Spleen (tissue), 11 donors: ENCODE data around the gene DOCK2. TPM values are rescaled to one million over a fixed set of nuclear protein-coding genes. Genes with fewer than 3 reads are reported as not detected.

Experiments used
- DNase-seq: peaks from one replicate; pipeline ENCODE4 v3.0.0-alpha.2; 2020
- H3K27ac ChIP-seq, 8 donors: fragments of 200-600 bp; sonication (generic) in 7 of 8; 1 replicate in 4 of 8; 2 replicates in 4 of 8; pipeline versions ENCODE4 v1.5.0 to v1.8.0; 2016 to 2021; ENCODE audit warnings: inconsistent platforms in 4 of 8, mild to moderate bottlenecking in 4 of 8, moderate library complexity in 1 of 8
- H3K27me3 ChIP-seq, 7 donors: fragments of 200-600 bp; sonication (generic) in 6 of 7; replicated peaks in 1 of 7; 1 replicate in 4 of 7; 2 replicates in 3 of 7; pipeline versions ENCODE4 v1.5.0 to v1.8.0; 2016 to 2021; ENCODE audit warnings: inconsistent platforms in 3 of 7, mild to moderate bottlenecking in 1 of 7
- H3K36me3 ChIP-seq, 6 donors: fragments of 200-600 bp; sonication (generic) in 5 of 6; 1 replicate in 4 of 6; 2 replicates in 2 of 6; pipeline versions ENCODE4 v1.5.0 to v1.8.0; 2016 to 2021; ENCODE audit warnings: inconsistent platforms in 2 of 6
- H3K4me1 ChIP-seq, 6 donors: fragments of 200-600 bp; sonication (generic) in 5 of 6; 1 replicate in 3 of 6; 2 replicates in 3 of 6; pipeline versions ENCODE4 v1.5.0 to v1.8.0; 2016 to 2021; ENCODE audit warnings: inconsistent platforms in 3 of 6
- H3K4me3 ChIP-seq, 8 donors: fragments of 200-600 bp; sonication (generic) in 7 of 8; 1 replicate in 4 of 8; 2 replicates in 4 of 8; pipeline versions ENCODE4 v1.5.0 to v1.8.0; 2016 to 2021; ENCODE audit warnings: inconsistent platforms in 4 of 8, mild to moderate bottlenecking in 4 of 8, moderate library complexity in 2 of 8
- H3K9me3 ChIP-seq, 8 donors: fragments of 200-600 bp; sonication (generic) in 7 of 8; 1 replicate in 4 of 8; 2 replicates in 4 of 8; pipeline versions ENCODE4 v1.5.0 to v1.8.0; 2016 to 2021; ENCODE audit warnings: inconsistent platforms in 4 of 8
- POLR2A ChIP-seq, 3 donors: fragments of 450-650 bp; IDR thresholded peaks; one replicate each; pipeline ENCODE4 v1.5.1; 2017; ENCODE audit warnings: antibody characterized with exemption in 3 of 3, mild to moderate bottlenecking in 1 of 3
- POLR2AphosphoS5 ChIP-seq, 3 donors: sonication (generic); formaldehyde crosslinking; IDR thresholded peaks; one replicate each; pipeline ENCODE4 v1.5.1; 2017; ENCODE audit warnings: antibody characterized with exemption in 3 of 3
- WGBS, 5 donors: extraction: QIAGEN DNeasy Blood & Tissue Kit in 3 of 5; methylation state at CpG; one replicate each; pipeline versions ENCODE4 v1.1.5 to v1.1.7; 2013 to 2018; 5-methylcytosine and 5-hydroxymethylcytosine counted together
- intact Hi-C: fragments of 100-400 bp; cut with DNase I; formaldehyde crosslinking; loops from one replicate; pipeline ENCODE4 v1.15.0; 2023; ENCODE audit warnings: low total_unique reads
- polyA plus RNA-seq, 3 donors: library from polyadenylated mRNA; stranded (reverse); fragments of 200-250 nt; gene quantifications; one replicate each; pipeline ENCODE4 v1.2.1, GENCODE V29; 2013
- total RNA-seq, 7 donors: library from RNA; depleted of rRNA in 3 of 7; stranded (reverse); fragments of >200 nt in 3 of 7; fragmentation: NEBNext Ultra II Directional in 4 of 7; extraction: Animal tissue kit (Norgen Biotek cat#: 25700) in 4 of 7; gene quantifications; one replicate each; pipeline versions ENCODE4 v1.1.0 to v1.2.1, GENCODE V29; 2016 to 2021
- TF ChIP-seq, protein P1 (sequence below), 11 experiments: fragments of 200-600 bp in 7 of 11; fragments of 450-650 bp in 4 of 11; sonication (generic) in 4 of 11; IDR thresholded peaks in 8 of 11; conservative IDR thresholded peaks in 3 of 11; 1 replicate in 7 of 11; 2 replicates in 4 of 11; pipeline versions ENCODE4 v1.4.0 to v1.8.0; 2016 to 2021; ENCODE audit warnings: antibody characterized with exemption in 11 of 11, inconsistent platforms in 4 of 11, mild to moderate bottlenecking in 1 of 11
- donor health status: healthy with polysubstance abuse.
- donor health status: DM: no; HTN: no; CAD: no; lungs with moderate emphysema.
- donor health status: DM: no; HTN: no; CAD: no.
- donor health status: Bipolar disorder and iron deficiency.
- donor health status: healthy.
- donor health status: DM: no; HTN: no; CAD: no.
- donor health status: DM: yes; HTN: yes; CAD: no.

Gene DOCK2
- total and polyA plus RNA-seq, 10 donors = 30.6 to 321 (median 198) TPM

DNA sequence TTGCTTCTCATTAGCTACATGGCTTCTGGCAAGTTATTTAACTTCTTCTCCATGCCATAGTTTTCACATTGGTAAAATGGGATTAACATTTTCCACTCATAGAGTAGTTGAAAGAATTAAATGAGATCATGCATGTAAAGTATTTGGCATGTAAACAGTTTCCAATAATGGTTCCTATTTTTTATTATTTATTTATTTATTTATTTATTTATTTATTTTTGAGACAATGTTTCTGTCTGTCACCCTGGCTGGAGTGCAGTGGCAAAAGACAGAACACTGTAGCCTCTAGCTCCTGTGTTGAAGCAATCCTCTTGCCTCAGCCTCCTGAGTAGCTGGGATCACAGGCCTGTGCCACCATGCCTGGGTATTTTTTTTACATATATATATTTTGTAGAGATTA is 117.7 kb downstream of the DOCK2 start:
- H3K27me3 ChIP-seq = no peaks in the 10 kb centered on the region
- H3K27ac ChIP-seq = no peak overlapping the region
- intact Hi-C loops = no loop called here
- no peak overlapping the region for H3K4me3 ChIP-seq
- TF ChIP-seq POLR2A (IDR thresholded peaks at IDR 0.05) = no peak
- no peak for TF ChIP-seq POLR2AphosphoS5 (IDR thresholded peaks at IDR 0.05)
- TF ChIP-seq, protein P1, sequence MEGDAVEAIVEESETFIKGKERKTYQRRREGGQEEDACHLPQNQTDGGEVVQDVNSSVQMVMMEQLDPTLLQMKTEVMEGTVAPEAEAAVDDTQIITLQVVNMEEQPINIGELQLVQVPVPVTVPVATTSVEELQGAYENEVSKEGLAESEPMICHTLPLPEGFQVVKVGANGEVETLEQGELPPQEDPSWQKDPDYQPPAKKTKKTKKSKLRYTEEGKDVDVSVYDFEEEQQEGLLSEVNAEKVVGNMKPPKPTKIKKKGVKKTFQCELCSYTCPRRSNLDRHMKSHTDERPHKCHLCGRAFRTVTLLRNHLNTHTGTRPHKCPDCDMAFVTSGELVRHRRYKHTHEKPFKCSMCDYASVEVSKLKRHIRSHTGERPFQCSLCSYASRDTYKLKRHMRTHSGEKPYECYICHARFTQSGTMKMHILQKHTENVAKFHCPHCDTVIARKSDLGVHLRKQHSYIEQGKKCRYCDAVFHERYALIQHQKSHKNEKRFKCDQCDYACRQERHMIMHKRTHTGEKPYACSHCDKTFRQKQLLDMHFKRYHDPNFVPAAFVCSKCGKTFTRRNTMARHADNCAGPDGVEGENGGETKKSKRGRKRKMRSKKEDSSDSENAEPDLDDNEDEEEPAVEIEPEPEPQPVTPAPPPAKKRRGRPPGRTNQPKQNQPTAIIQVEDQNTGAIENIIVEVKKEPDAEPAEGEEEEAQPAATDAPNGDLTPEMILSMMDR (IDR thresholded peaks at IDR 0.05 in 8 of 11, conservative IDR thresholded peaks at IDR 0.05 in 3 of 11) = no peak
- H3K36me3 ChIP-seq = peaks cover 3 to 100% (median 22%) of the 10 kb centered on the region in 6 donors
- peaks cover 0 to 15% (median 3%) of the 10 kb centered on the region in 6 donors for H3K4me1 ChIP-seq
- DNase-seq = no peak
- H3K9me3 ChIP-seq = no peaks in the 10 kb centered on the region

DNA sequence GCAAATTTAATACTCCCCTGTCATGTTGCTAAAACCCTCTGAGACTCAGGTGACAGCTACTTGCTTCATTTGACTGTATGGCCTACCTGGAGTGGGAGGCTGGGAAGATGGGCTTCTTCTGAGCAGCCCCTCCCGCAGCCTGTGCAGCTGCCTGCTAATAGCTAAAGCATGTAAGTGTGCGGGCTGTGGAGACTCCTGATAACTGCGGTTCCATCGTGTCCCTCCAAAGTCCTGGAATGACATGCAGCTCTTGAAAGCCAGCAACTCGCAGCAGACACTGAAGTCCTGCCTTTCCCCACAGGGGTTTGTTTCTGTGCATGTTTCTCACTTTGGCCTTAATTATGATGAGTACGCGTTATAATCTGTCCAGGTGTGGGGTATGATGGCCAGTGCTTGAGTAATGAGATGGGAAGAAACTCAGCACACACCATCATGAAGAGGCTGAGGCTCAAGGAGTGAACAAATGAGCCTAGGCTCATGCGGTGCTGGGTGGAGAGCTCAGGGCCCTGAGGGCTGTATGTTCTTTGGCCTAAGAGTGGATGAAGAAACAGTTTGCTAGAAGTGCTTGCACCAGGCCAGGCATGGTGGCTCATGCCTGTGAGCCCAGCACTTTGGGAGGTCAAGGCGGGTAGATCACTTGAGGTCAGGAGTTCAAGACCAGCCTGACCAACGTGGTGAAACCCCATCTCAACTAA is 119.1 kb downstream of the DOCK2 start:
- WGBS, 5 donors = 90 to 95% (median 93%) methylated on average over 8 to 10 of the region's 10 CpGs
- no peak for DNase-seq
- Histone ChIP-seq H3K4me1 (peaks cover 0 to 15% (median 3%) of the 10 kb centered on the region in 6 donors), H3K27me3 (no peaks in the 10 kb centered on the region), H3K4me3 (no peak overlapping the region), H3K9me3 (no peaks in the 10 kb centered on the region), H3K27ac (no peak overlapping the region), H3K36me3 (peaks cover 3 to 100% (median 13%) of the 10 kb centered on the region in 6 donors)
- TF ChIP-seq POLR2A (IDR thresholded peaks at IDR 0.05) = no peak
- TF ChIP-seq POLR2AphosphoS5 (IDR thresholded peaks at IDR 0.05) = no peak
- TF ChIP-seq, protein P1 (IDR thresholded peaks at IDR 0.05 in 8 of 11, conservative IDR thresholded peaks at IDR 0.05 in 3 of 11) = no peak
- intact Hi-C loops = no loop called here

DNA sequence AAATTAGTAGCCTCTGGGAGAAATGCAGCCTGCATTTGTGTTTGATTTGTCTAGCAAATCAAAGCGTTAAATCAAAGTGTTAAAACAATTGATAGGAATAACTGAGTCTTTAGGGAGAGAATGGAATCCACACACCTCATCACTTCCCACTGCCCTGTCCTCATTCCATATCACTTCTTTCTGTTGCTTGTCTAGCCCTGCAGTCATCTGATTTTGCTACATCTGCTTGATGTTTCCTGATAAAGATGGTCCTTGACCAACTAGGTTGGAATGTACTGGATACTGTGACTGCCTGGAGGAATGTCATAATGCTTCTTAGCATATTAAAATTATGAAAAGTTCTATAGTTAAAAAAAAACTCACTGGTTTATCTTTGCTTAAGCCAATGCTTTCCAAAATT is 119.9 kb downstream of the DOCK2 start:
- peaks cover 0 to 15% (median 3%) of the 10 kb centered on the region in 6 donors for H3K4me1 ChIP-seq
- WGBS, 5 donors = 88 to 100% (median 96%) methylated on average over 1 of the region's 1 CpG
- no peak overlapping the region for H3K27ac ChIP-seq
- TF ChIP-seq, protein P1 (IDR thresholded peaks at IDR 0.05 in 8 of 11, conservative IDR thresholded peaks at IDR 0.05 in 3 of 11) = no peak
- TF ChIP-seq POLR2AphosphoS5 (IDR thresholded peaks at IDR 0.05) (no peak), POLR2A (IDR thresholded peaks at IDR 0.05) (no peak)
- no peak overlapping the region for H3K4me3 ChIP-seq
- intact Hi-C loops = no loop called here
- peaks cover 0 to 100% (median 8%) of the 10 kb centered on the region in 6 donors for H3K36me3 ChIP-seq
- no peak for DNase-seq
- H3K9me3 ChIP-seq = no peaks in the 10 kb centered on the region
- H3K27me3 ChIP-seq = no peaks in the 10 kb centered on the region

DNA sequence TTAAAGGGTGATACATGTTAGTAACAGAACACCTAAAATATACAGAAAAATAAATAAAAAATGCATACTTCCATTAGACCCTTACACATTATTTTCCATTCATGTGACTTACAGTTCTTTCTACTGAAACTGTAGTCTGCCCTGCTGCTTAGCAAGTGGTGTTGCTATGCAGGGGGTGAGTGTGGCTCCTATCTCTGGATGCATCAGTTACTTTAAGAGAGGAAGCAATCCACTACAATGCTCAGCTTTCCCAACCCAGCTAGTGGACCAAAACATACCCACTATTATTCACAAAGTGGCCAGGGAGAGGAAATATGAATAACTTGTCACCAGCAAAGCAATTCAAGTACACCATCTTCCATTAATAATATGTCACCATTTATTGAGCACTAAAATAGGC is 121.8 kb downstream of the DOCK2 start:
- Histone ChIP-seq H3K4me3 (no peak overlapping the region), H3K9me3 (no peaks in the 10 kb centered on the region), H3K27me3 (no peaks in the 10 kb centered on the region), H3K4me1 (peaks cover 0 to 6% (median 0%) of the 10 kb centered on the region in 6 donors), H3K27ac (no peak overlapping the region), H3K36me3 (peaks cover 0 to 100% (median 20%) of the 10 kb centered on the region in 6 donors)
- DNase-seq = no peak
- TF ChIP-seq POLR2AphosphoS5 (IDR thresholded peaks at IDR 0.05) (no peak), POLR2A (IDR thresholded peaks at IDR 0.05) (no peak)
- TF ChIP-seq, protein P1 (IDR thresholded peaks at IDR 0.05 in 8 of 11, conservative IDR thresholded peaks at IDR 0.05 in 3 of 11) = no peak
- intact Hi-C loops = no loop called here
